Midbrain (tissue), 1 donor: ENCODE results near the gene USP53.
"Not testable (repeated sequence)": the region's sequence is repeated elsewhere in the genome, so short reads cannot be mapped to it uniquely, and the experiment has no call there.

Experiments used
- DNase-seq: peaks from one replicate; lab custom pipeline; 2025; lab: John Stamatoyannopoulos, UW

Gene USP53

DNA sequence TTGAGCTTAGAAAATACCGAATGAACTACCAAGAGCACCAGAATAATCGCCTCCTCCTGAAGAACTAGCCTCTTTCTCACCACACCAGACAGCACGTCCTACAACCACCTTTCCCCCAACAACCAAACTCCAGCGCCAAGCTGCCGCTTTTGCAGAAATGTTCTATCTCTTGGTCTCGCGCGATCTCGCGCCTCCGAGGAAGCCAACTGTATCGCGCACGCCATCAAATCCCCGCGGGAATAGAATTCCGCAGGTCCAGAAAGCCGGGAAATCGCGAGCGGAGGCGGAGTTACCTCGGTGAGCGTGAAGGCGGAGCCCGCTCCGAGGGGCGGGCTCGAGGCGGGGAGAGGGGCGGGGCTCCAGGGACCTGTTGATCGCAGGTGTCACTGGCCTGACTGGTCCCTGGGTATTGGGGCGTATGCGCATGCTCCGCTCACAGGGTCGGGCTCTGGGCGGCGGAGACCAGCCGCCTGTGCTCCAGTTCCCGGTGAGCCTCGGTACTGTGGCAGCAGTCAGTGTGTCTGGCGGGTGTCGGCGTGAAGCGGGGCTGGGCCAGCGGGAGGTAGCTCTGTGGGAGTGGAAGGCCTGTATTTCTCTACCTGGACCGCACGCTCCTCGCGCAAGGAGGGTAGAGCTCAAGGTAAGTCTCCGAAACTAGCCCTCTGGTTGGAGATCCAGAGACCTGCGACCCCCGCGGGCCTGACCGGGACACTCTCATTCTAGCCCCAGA, at the start of gene USP53:
USP53 (plus strand) TSS at position 480 of the 730 bp plus-strand sequence. CDS start 27,047 bp downstream, outside the sequence.
- DNase-seq, result peak; percentile 91

DNA sequence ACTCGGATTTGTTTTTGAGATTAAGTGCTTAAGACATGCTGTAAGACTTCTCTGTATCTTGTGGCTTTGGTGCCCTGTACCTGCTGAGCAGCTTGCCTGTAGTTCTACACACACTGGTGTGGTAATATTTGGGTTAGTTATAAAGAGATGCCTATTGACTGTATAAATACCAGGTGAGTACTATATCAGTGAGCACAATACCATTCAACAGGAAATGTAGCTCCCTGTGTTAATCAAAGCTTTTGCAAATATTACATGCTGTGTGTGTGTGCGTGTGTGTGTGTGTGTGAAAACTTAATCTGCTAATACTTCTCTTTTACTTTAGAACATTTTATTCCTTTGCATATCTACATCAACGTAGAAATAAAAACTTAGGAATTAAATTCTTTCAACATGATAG, 46.7 kb upstream of the USP53 start:
- no peak for DNase-seq

DNA sequence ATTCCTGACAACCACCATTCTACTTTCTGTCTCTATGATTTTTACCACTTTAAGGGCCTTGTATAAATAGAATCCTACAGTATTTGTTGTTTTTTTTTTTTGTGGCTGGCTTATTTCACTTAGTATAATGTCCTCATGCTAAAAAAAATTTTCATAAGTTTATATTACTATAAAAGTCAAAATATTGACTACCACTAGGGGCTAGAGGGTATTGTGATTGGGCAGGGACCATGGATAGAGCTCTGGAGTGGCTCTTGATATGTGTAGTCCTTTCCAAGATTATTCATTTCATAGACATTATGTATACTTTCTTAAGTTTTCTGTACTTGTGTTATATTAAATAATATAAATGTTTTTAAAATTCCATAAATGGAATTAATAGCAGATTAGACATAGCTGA, 42.3 kb upstream of the USP53 start:
- no peak for DNase-seq

DNA sequence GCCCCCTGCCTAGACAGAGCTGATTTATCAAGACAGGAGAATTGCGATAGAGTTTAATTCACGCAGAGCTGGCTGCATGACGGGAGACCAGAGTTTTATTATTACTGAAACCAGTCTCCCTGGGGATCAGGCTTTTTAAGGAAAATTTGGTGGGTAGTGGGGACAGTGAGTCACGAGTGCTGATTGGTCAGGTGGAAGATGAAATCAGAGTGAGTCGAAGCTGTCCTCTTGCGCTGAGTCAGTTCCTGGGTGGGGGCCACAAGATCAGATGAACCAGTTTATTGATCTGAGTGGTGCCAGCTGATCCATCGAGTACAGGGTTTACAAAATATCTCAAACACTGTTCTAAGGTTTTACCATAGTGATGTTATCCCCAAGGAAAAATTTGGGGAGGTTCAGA, 40.3 kb upstream of the USP53 start:
- DNase-seq, result no peak

DNA sequence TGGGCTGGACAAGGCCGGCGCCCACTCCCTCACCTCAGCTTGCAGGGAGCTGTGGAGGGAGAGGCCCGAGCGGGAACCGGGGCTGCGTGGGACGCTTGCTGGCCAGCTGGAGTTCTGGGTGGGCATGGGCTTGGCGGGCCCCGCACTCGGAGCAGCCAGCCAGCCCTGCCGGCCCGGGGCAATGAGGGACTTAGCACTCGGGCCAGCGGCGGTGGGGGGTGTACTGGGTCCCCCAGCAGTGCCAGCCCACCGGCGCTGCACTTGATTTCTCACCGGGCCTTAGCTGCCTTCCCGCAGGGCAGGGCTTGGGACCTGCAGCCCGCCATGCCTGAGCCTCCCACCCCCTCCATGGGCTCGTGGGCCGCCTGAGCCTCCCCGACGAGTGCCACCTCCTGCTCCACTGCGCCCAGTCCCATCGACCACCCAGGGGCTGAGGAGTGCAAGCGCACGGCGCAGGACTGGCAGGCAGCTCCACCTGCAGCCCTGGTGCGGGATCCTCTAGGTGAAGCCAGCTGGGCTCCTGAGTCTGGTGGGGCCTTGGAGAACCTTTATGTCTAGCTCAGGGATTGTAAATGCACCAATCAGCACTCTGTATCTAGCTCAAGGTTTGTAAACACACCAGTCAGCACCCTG, 38.7 kb upstream of the USP53 start:
- not testable (repeated sequence) for DNase-seq

DNA sequence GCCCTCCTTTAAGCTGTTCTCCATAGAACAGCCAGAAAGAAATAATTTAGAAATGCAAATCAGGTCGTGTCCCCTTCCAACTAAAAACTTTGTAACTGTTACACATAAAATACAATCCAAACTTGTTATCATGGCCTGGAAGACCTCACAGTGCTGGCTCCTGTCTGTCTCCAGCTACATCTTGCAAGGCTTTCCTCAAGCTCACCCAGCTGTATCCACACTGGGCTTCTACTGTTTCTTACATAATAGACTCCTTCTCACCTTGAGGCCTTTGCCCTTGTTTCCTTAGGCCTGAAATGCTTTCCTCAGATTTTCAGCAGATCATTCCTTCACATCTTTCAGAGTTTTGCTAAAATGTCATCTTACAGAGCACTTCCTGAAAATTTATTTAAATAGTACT, 33.5 kb upstream of the USP53 start:
- no peak for DNase-seq

DNA sequence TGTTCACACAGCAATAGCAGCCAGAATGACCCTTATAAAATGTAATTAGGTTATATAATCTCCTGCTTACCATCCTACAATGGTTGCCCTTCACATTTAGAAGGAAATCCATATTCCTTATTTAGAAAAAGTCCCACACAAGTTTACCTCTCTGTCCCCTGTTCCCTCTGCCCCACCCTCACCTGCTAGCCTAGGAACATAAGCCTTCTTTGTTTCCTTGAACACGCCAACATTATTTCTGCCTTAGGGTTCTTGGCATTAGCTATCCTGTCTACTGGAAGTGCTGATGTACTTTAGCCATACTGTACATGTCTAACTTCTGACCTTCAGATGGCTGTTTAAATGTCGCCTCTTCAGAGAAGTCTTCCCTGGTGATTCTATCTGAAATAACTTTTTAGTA, 28.4 kb upstream of the USP53 start:
- no peak for DNase-seq

DNA sequence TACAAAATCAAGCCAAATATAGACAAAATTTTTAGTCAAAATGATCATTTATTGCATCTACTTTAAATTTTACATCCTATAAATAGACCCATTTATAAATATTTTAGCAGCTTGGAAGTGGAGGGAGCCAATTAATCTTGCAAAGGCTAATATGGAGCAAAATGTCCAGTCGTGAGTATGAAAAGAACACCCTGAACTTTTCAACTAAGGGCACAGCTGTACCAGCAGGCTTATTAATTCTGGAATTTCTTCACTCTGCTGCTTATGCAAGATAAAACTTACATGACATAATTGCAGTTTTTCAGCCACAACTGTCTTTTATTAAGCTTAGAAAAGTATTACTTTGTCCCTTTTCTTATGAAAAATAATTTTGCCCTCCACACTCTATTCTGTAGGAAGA, 22.9 kb upstream of the USP53 start:
- DNase-seq, result no peak

DNA sequence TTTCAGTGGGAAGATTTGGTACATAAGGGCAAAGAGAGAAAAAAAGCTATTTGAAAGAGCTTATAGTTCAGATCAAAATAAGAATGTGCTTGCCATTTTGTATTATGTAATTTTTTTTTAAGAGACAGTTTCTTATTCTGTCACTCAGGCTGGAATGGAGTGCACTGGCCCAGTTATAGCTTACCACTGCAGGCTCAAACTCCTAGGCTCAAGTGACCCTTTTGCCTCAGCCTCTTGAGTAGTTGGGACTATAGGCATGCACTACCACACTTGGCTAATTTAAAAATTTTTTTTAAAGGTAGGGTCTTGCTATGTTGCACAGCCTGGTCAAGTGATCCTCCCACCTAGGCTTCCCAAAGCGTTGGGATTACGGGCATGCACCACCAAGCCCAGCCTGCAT, 22.2 kb upstream of the USP53 start:
- no peak for DNase-seq

DNA sequence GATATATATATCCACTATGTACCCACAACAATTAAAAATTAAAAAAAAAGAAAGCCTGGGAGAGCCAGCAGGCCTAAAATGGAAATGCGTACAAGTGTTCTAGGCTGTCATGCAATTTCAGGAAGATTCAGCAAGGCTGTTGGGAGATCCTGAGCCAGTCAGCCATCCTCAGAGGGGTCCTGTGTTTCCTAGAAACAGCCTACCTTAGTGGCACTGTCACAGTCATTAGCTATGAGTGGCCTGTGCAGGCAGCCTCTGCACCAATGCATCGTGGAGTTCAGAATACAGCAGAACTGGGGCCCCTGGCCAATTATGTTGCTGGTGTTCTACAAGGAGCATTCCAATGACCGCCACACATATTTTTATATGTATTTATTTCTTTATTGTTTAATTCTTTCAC, 21.0 kb upstream of the USP53 start:
- DNase-seq, result no peak

DNA sequence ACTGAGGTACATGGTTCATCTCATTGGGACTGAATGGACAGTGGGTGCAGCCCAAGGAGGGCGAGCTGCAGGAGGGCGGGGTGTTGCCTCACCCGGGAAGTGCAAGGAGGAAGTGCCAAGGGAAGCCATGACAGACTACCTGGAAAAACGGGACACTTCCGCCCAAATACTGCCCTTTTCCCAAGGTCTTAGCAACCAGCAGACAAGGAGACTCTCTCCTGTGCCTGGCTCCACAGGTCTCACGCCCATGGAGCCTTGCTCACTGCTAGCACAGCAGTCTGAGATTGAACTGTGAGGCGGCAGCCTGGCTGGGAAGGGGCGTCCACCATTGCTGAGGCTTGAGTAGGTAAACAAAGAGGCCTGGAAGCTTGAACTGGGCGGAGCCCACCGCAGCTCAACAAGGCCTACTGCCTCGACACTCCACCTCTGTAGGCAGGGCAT, 14.7 kb upstream of the USP53 start:
- DNase-seq, result no peak

DNA sequence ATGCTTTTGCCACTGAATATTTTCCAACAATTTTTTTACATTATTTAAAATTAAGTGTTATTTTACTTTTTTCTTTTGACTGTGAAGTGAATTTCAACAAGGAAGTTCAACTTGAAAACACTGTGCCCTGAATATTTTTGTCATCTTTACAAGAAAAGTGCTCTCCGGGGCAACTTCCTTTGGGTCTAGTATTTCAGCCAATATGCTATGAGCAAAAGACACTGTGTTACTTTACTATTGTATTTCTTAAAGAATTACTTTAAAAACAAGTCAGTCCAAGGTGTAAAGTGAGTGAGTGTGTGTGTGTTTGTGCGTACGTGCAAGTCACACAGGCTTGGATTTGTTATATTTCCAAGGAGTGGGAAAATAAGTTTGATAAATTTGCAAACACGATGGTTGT, 7.6 kb upstream of the USP53 start:
- DNase-seq, result peak; percentile 21

DNA sequence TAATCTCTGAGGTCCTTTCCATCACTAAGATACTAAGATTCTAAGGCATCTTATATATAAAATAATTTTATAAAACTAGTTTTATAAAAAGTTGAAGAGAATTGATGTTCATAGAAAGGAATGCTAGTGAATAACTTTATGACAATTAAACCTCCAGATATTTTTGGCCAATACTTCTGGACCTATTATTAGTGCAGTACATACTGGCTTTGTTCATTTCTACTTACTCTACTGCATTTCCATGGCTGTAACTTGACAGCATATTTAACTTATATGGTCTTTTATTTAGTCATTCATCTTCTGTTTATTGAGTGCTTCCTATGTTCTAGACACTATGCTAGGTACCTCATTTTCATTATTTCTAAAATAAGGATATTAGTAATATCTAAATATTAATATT, 6.8 kb upstream of the USP53 start:
- no peak for DNase-seq

DNA sequence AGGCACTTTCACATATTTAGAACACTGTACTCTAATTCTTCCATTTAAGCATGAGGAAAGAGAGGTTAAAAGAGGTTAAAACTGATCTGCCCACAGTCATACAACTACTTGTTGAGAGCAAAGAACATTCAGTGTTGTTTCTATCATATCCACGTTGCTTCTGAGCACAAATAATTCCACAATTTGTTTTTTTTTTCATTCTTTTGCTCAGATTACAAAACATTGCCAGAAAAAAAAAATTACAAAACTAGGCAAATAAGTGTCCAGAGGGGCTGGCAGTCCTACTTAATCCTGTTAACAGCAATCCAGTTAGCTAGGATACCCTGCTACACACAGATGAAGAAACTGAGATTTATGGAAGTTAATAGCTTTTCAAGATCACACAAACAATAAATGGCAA, 6.3 kb upstream of the USP53 start:
- no peak for DNase-seq

DNA sequence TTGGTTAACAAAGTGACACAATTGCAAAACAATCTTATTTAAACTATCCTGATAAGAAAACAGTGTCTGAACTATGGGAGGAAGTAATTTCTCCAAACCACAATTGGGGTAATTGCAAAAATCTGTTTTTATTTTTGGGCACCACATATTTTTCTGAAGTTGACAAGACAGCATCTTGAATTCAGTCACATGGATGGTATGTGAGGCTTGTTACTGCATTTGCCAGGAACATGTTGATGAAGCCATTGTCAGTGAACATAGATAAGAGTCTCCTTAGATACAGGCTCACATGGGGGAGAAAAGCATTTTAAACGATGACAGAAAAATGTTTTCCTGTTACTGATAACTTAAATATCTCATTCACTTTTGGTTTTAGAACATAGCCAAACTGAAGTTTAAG, 5.5 kb upstream of the USP53 start:
- no peak for DNase-seq

DNA sequence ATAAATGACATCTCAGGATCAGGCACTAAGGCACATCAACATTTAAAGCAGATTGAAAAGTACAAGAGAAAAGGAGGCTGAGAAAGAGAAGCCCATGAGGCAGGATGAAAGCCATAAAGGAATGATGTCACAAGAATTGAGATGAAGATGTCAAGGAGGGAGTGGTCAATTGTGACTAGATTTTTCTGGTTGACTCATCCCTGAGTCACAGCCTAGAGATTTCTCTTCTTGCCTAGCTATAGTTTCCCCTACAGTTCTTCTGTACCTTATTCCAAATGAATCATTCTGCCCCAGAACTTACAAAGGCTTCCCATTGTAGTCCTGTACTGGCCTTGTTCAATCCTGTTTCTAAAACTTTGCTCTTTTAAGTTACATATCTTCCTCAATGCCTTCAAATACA, 3.4 kb upstream of the USP53 start:
- no peak for DNase-seq

DNA sequence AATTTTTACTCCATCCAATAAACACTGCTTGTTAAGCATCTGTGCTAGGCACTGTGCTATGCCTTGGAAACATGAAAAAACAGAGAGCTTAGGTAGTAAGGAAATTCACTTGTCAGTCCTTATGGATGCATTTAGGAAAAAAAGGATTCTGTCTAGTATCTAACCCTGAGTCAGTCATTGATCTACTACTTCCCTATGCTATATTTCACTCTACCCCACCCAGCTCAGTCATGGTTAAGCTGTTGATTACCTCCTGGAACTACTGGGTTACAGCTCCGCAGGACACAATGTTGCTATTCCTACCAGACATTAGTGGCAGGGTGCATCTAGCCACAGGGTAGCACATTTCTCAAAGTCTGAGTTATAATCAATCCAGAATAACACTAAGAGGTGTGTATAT, 2.9 kb upstream of the USP53 start:
- no peak for DNase-seq

DNA sequence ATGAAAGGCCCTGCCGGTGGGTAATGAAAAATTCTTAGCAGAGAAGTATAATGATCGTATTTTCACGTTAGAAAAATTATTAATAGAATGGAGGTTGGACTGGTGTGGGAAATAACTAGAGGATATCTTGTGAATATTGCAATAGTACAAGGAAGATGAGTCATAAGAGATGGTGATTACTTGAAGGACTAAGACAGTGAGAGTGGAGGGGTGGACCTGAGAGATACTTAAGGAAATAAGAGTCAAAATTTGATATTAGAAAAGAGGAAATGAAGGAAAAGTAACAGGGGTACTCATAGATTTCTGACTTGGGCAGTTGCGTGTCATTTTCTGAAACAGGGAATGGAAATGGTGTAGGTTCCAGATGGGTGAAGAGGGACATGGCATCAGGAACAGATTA, 1.7 kb upstream of the USP53 start:
- DNase-seq, result no peak

DNA sequence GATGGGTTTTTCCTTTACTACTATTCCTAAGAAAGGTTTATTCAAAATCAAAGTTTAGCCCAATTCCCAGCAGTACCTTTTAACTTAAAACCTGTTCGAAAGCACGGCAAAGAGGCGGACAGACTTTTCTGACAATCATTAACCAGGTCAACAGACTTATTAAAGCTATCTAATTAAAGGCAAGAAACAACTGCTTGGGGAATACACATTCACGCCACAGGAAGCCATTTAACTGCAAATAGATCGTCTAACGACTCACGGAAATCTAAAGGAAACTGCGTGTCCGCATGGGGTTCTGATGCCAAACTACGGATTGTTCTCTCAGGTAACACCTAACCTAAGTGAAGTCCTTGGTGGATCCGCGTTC, 663 bp upstream of the USP53 start:
- peak; percentile 36 for DNase-seq

DNA sequence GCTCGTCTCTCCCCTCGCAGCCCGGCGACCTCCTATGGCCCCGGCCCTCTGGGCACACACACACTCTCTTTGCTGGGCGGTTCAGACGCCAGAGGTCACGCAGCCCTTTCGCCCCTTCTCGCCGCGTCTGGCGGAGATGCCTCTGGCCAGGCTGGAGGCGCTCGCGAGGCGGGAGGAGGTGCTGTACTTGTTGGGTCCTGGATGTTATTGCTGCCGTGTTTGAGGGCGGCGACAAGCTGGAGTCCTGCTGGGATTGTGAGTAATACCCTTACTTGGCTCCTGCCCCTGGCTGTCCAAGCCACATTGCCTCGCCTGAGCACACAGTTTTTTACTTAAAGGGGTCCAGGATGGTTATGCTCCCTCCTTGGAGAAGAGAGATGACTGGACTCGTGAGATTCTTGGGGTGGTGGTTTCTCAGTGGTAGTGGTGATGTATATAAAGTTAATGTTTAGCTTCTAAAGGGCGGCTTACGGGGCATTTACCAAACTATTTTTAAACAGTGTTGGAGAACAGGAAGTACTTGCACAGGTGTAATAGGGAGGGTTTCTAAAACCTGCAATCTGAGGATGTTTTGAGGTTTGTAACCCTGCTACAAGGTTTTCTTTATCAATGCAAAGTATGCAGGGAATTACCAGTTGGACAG, 572 bp downstream of the USP53 start:
- DNase-seq, result peak; percentile 67

DNA sequence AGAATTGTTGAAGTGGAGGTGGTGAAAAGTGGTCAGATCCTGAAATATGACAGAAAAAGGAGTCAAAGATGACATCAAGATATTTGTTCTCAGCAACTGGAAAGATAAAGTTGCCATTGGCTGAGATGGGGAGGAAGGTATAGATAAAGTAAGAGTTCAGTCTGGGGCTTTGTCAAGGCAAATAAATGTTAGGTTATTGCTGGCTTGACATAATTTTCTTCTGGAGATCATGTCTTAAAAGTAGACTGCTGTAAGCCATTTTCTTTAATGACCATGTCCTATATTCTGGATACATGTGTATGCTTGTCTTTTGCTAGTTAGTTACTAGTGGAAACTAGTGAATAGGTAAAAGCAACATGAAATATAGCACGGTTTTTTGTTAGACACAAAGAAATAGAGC, 5.6 kb downstream of the USP53 start:
- no peak for DNase-seq

DNA sequence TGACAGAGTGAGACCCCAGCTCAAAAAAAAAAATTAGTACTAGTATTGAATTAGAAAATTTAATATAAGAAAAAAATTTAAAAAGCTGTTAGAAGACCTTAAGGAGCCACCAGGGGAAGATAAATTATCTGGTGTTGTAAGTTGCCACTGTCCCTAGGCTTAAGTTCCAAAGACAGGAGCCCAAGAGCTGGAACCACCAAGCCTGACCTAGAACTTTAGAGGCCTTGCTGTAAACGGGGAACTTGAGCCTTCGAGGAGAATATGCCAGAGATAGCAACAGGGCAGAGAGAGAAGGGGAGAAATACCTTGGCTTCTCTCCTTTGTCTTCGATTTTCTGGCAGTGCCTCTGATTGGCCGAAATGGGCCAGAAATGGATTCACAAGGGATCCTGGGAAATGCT, 8.9 kb downstream of the USP53 start:
- no peak for DNase-seq

DNA sequence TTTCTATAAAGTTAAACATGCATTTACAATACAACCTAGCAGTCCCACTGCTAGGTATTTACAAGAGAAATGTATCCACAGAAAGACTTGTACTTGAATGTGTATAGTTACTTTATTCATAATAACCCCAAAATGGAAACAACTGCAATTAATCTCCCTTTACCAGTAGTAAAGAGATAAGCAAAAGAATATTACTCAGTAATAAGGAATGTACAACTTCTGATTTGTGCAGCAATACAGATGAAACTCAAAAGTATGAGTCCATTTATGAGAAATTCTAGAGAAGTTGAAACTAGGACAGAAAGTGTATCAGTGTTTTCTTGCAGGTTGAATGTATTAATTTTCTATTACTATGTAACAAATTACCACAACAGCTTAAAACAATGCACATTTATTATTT, 15.2 kb downstream of the USP53 start:
- no peak for DNase-seq

DNA sequence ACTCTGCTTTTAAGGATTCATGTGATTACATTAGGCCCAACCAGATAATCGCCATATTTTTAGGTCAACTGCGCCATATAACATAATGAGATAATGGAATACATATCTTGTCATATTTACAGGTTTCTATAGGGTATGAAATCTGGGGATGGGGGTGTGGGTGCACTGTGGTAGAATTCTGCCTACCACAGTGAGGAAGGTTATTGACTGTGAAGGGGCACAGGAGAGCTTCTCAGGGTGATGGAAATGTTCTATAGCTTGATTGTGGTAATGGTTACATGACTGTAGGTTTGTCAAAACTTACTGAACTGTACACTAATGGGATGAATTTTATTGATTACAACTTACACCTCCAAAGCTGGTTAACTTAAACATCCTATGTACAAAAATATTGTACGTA, 15.9 kb downstream of the USP53 start:
- no peak for DNase-seq
